Adrenal gland (tissue), 5 donors: ENCODE data around the gene ZSCAN22.

ENCODE experiments used
- POLR2A ChIP-seq, 2 donors: fragments of 450-650 bp; IDR thresholded peaks; one replicate each; pipeline ENCODE4 v1.6.1; 2017; ENCODE audit warnings: antibody characterized with exemption in 2 of 2, mild to moderate bottlenecking in 2 of 2, moderate library complexity in 1 of 2
- TF ChIP-seq, protein P1 (sequence below), 6 experiments: fragments of 450-650 bp in 4 of 6; fragments of 200-600 bp in 2 of 6; sonication (generic) in 1 of 6; IDR thresholded peaks; 1 replicate in 5 of 6; 2 replicates in 1 of 6; pipeline versions ENCODE4 v1.5.1 to v1.8.0; 2016 to 2021; ENCODE audit warnings: antibody characterized with exemption in 6 of 6, mild to moderate bottlenecking in 2 of 6, moderate library complexity in 1 of 6
- donor health status: DM: no; HTN: no; CAD: no.

DNA sequence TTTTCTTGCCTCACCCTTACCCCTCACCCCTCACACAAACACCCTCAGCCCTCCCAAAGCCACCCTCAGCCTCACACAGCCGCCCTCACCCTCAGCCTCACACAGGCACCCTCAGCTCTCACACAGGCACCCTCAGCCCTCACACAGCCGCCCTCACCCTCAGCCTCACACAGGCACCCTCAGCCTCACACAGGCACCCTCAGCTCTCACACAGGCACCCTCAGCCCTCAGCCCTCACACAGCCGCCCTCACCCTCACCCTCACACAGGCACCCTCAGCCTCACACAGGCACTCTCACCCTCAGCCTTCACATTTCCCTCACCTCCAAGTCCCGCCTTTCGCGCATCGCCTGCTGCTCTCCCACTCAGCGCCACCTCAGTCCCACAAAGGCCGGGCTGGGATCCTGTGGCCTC, 287 bp upstream of the ZSCAN22 start:
- TF ChIP-seq, protein P1, sequence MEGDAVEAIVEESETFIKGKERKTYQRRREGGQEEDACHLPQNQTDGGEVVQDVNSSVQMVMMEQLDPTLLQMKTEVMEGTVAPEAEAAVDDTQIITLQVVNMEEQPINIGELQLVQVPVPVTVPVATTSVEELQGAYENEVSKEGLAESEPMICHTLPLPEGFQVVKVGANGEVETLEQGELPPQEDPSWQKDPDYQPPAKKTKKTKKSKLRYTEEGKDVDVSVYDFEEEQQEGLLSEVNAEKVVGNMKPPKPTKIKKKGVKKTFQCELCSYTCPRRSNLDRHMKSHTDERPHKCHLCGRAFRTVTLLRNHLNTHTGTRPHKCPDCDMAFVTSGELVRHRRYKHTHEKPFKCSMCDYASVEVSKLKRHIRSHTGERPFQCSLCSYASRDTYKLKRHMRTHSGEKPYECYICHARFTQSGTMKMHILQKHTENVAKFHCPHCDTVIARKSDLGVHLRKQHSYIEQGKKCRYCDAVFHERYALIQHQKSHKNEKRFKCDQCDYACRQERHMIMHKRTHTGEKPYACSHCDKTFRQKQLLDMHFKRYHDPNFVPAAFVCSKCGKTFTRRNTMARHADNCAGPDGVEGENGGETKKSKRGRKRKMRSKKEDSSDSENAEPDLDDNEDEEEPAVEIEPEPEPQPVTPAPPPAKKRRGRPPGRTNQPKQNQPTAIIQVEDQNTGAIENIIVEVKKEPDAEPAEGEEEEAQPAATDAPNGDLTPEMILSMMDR (IDR thresholded peaks at IDR 0.05), result no peak
- no peak for TF ChIP-seq POLR2A (IDR thresholded peaks at IDR 0.05)
